ENCODE data around the gene SETD1B. TPM values are rescaled to one million over a fixed set of nuclear protein-coding genes. Genes with fewer than 3 reads are reported as not detected.
A peak's percentile ranks its signal among the peaks of the same experiment; 100 is the strongest.

The SETD1B gene
- total and polyA plus RNA-seq, 2 experiments from 2014 or later: 2.0 to 2.7 TPM

DNA sequence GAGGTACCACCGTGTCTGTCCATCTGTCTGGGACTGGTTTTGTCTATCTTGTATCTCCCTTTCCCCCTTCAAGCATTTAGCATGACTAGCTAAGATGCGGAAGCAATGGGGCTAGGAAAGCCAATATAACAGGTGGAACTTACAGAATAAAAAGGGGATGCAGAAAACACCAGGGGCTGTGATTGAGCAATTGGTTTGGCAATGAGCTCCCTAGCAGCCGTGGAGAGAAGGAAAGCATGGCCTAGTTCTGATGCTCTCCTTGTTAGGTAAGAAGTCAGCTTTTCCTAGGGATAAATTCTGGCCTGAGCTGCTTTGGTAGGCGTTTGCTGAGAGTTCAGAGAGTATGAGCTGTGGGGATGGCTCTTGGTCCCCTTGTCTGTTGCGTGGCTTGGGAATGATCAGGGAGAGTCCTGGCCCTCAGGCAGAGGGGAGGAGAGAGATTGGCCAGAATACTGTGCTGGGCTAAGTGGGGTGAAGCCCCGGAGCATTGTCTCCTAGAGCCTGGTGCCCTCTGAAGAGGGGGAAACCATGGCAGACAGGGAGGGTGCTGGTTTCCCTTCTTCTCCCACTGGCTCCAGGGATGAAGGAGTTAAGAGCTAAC, 7.1 kb downstream of the SETD1B start:
- H3K27me3 ChIP-seq (replicated peaks; ENCODE audit: insufficient read depth): no peaks in the 10 kb centered on the region
- TF ChIP-seq EZH2phosphoT487 (IDR thresholded peaks at IDR 0.05; ENCODE audit: insufficient read depth, low read depth) (no peak), EZH2 (IDR thresholded peaks at IDR 0.05; ENCODE audit: insufficient read depth, poor library complexity, severe bottlenecking) (no peak)
- H3K27ac ChIP-seq: peak overlapping the region; percentile 64
- peak overlapping the region; percentile 76 for H3K4me3 ChIP-seq
- in situ Hi-C loops (cut with MboI): no loop called here
- peaks cover 11% of the 10 kb centered on the region for H3F3A ChIP-seq (ENCODE audit: insufficient read depth)
- H3K9ac ChIP-seq: peak overlapping the region; percentile 76
- H2AFZ ChIP-seq: no peak overlapping the region
- H3K36me3 ChIP-seq (ENCODE audit: low read depth): peaks cover 15% of the 10 kb centered on the region; the same call in 1 of the 2 replicates
- 49 to 52% methylated on average over 6 of the region's 6 CpGs for WGBS, 2 experiments (ENCODE audit: low coverage in 1 of 2, low lambda C conversion rate in 2 of 2, missing lambda C conversion rate in 2 of 2)
- H3K4me2 ChIP-seq (ENCODE audit: unreplicated experiment): peak overlapping the region; percentile 87
- peaks cover 22% of the 10 kb centered on the region for H3K4me1 ChIP-seq (ENCODE audit: insufficient read depth)
- peaks cover 95% of the 10 kb centered on the region for H3K79me2 ChIP-seq (ENCODE audit: insufficient read depth)
- H4K20me1 ChIP-seq (ENCODE audit: insufficient read depth): no peaks in the 10 kb centered on the region
- no peaks in the 10 kb centered on the region for H3K9me2 ChIP-seq (ENCODE audit: insufficient read depth)
- no peaks in the 10 kb centered on the region for H3K9me3 ChIP-seq (ENCODE audit: low read depth)
- peak; percentile 33 for DNase-seq

DNA sequence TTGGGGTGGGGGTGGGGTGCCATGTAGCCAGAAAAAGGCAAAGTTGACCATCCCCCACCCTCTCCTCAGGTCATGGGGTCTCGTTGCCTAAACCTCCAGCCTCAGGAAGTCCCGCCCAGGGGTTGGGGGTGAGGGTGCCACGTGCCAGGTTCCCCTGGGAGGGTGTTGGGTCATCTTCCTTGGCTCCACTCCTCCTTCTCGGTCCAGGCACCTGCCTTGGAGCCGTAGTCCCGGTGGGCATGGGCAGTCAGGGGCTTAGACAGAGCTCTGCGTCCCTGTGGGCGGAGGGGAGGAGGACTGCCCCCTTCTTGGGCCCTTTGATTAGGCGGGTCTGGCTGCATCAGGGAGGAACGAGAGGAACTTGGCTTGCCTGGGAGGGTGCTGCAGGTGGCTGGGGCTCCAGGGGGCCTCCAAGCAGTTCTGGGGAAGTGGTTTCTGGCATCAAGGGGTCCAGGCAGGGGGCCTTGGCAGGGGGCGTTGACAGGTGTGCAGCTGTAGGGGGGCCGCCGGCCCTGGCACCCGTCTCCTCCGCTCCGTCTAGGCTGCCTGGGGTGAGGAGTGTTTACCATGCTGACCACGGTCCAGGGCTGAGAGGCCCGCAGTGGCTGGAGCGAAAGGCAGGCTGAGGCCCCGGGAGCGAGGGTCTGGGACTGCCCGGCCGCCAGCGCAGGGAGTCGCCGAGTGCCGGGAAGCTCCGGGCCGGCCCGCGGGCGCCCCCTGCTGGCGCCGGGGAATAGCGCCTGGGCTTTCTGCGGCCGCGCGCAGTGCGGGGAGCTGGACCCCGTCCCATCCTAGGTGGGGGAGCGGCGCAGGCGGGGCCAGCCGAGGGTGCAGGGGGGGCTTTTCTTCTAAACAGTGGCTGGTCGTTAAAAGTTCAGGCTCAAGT, 7.9 kb downstream of the SETD1B start:
- peak; percentile 86 for DNase-seq
- Histone ChIP-seq H3K9me3 (ENCODE audit: low read depth) (no peaks in the 10 kb centered on the region), H4K20me1 (ENCODE audit: insufficient read depth) (no peaks in the 10 kb centered on the region), H3K9ac (peak overlapping the region; percentile 76), H3K9me2 (ENCODE audit: insufficient read depth) (no peaks in the 10 kb centered on the region), H3K79me2 (ENCODE audit: insufficient read depth) (peaks cover 95% of the 10 kb centered on the region), H3K4me1 (ENCODE audit: insufficient read depth) (peaks cover 19% of the 10 kb centered on the region), H3K4me3 (peak overlapping the region; percentile 76), H3K4me2 (ENCODE audit: unreplicated experiment) (peak overlapping the region; percentile 87), H3F3A (ENCODE audit: insufficient read depth) (peaks cover 11% of the 10 kb centered on the region), H3K36me3 (ENCODE audit: low read depth) (peaks cover 23% of the 10 kb centered on the region), H2AFZ (no peak overlapping the region), H3K27me3 (replicated peaks; ENCODE audit: insufficient read depth) (no peaks in the 10 kb centered on the region), H3K27ac (peak overlapping the region; percentile 64)
- TF ChIP-seq EZH2 (IDR thresholded peaks at IDR 0.05; ENCODE audit: insufficient read depth, poor library complexity, severe bottlenecking) (no peak), EZH2phosphoT487 (IDR thresholded peaks at IDR 0.05; ENCODE audit: insufficient read depth, low read depth) (no peak)
- in situ Hi-C loops (cut with MboI): no loop called here
- WGBS, 2 experiments (ENCODE audit: low coverage in 1 of 2, low lambda C conversion rate in 2 of 2, missing lambda C conversion rate in 2 of 2): 5 to 6% methylated on average over 32 to 43 of the region's 46 CpGs

DNA sequence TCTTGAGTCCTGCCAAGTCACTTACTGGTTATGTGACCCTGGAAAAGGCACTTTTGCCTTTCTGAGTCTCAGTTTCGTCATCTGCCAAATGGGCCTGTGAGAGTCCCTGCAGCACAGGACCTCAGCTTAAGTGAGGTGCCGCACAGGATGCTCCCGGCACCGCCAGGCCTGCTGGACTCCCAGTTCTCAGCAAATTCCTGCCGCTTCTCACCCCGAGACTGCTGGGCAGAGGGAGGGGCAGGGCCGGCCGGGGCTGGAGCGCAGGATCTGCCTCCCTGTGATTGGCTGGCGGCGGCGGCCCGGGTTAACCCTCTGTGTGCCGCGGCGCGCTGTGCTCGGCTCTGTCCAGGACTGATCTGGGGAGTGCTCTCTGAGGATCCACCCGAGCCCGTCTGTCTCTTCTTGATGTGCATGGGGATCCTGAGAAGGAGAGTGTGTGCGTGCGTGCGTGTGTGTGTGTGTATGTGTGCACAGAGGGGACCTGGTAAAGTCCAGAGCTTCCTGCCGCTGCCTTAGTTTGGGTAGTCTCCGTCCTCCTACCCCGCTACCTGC, 8.6 kb downstream of the SETD1B start:
- Histone ChIP-seq H3K9me2 (ENCODE audit: insufficient read depth) (no peaks in the 10 kb centered on the region), H3K27me3 (replicated peaks; ENCODE audit: insufficient read depth) (no peaks in the 10 kb centered on the region), H2AFZ (no peak overlapping the region), H3K36me3 (ENCODE audit: low read depth) (peaks cover 28% of the 10 kb centered on the region), H3K27ac (0 out of 2 replicates have a peak overlapping the region, but pooled peaks have one; percentile 16), H3F3A (ENCODE audit: insufficient read depth) (peaks cover 11% of the 10 kb centered on the region), H3K4me3 (peak overlapping the region; percentile 76), H3K4me2 (ENCODE audit: unreplicated experiment) (peak overlapping the region; percentile 87), H3K79me2 (ENCODE audit: insufficient read depth) (peaks cover 95% of the 10 kb centered on the region), H3K9me3 (ENCODE audit: low read depth) (no peaks in the 10 kb centered on the region), H3K9ac (peak overlapping the region; percentile 76), H4K20me1 (ENCODE audit: insufficient read depth) (no peaks in the 10 kb centered on the region), H3K4me1 (ENCODE audit: insufficient read depth) (peaks cover 14% of the 10 kb centered on the region)
- in situ Hi-C loops (cut with MboI): no loop called here
- peak; percentile 87 for DNase-seq
- TF ChIP-seq EZH2 (IDR thresholded peaks at IDR 0.05; ENCODE audit: insufficient read depth, poor library complexity, severe bottlenecking): no peak
- no peak for TF ChIP-seq EZH2phosphoT487 (IDR thresholded peaks at IDR 0.05; ENCODE audit: insufficient read depth, low read depth)
- 8 to 10% methylated on average over 24 of the region's 26 CpGs for WGBS, 2 experiments (ENCODE audit: low coverage in 1 of 2, low lambda C conversion rate in 2 of 2, missing lambda C conversion rate in 2 of 2)

Measured in GM23248 (cell line).